Stimulated activated CD4-positive, alpha-beta T cell treated with anti-CD3 and anti-CD28 coated beads, Interleukin-15, amount 100 ng/mL, for 1 hour (primary cell): Measurements from ENCODE around the gene DOCK10.

Experiments used
- DNase-seq, 2 donors: peaks; one replicate each; pipeline ENCODE4 v3.0.0-alpha.2; 2020; ENCODE audit warnings: low read depth in 1 of 2, low spot score in 1 of 2

DOCK10 gene

GRCh38 chr2:224982910-224983711 is 59.2 kb downstream of the DOCK10 start:
- no peak for DNase-seq

DNA sequence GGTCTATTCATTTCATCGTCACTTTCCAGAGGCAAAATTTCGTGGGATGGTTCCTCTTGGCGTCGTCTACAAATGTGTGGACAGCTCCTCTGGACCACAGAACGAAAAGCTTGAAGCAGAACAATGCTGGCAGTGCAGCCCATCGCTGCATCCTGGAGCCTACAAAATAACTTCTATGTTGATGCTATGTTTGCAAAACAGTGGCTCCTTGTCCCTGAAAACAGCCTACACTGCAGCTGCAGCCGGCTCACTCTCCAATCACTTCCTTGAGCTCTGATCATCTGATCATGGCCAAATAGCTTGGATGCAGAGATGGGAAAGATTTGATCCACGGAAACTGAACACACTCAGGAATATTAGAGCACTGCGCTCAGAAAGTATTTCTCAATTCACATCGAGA is 60.0 kb downstream of the DOCK10 start:
- DNase-seq = no peak

DNA sequence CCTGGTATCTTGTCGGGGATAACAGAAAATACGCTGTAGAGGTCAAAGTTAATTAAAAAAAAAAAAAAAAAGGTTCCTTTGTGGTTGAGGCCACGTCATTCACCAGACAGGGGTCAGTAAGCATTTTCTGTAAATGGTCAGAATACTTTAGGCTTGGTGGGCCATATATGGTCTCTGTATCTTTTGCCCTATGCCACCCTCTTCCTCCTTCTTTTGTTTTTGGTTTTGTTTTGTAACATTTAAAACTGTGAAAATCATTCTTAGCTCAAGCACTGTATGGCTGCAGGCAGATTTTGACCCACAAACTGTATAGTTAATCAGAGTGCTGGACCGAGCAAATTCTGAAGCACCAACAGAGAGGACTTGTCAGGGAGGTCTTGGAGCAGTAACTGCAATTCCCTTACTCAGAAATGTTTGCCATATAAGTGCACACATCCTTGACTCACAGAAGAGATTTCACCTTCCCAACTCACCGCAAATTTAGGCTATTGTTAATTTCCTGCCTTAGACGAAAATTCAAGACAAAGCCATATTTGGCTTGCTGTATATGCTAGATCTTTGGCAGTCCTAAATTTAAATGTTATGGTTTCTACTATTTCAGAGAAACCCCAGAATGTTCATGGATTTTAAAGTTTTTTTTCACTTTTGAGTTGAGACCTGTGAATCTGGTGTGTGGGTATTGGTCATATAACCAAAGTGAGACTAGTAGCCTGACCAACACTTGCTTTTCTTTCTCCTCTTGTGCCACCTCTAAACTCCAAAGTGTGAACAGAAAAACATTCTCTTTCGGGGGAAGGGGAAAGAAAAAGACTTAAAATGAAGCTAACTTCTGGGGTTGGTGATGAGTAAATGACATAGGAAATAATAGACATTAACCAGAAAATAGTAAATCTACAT is 65.4 kb downstream of the DOCK10 start:
- no peak for DNase-seq

GRCh38 chr2:224975761-224976160 is 66.5 kb downstream of the DOCK10 start:
- DNase-seq = no peak

DNA sequence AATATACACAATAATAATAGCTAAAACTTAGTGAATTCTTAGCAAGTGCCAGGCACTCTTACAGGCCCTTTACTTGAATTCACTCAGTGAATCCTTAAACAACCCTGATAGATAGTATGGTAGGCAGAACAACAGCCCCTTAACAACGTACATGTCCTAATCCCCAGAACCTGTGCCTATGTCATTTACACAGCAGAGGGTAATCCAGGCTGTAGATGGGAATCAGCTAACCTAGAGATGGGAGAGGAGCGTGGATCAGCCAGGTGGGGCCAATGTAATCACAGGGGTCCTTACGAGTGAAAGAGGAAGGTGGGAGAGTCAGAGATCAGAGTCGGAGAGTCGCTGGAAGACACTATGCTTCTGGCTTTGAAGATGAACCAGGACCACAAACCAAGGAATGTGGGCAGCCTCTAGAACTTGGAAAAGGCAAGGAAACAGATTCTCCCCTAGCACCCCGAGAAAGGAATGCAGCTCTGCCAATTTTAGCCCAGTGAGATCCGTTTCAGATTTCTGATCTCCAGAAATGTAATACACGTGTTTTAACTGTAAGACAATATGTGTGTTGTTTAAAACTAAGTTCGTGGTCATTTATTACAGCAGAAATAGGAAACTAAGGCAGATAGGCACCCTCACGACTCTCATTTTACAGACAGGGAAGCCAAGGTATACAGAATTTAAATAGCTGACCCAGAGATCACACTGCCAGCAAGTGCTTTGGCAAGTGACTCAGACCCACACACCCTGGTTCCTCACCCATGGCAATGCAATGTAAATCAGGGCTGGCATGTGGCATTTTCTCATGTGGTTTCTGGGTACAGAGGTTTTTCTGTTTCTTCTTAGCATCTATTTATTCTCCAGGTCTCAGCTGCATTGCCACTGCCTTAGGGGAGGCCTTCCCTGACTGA is 68.9 kb downstream of the DOCK10 start:
- no peak for DNase-seq

- DNase-seq = no peak
These were observed 71.1 kb downstream of the DOCK10 start for GRCh38 chr2:224971214-224971613.

GRCh38 chr2:224970311-224970710 is 72.0 kb downstream of the DOCK10 start:
- no peak for DNase-seq

DNA sequence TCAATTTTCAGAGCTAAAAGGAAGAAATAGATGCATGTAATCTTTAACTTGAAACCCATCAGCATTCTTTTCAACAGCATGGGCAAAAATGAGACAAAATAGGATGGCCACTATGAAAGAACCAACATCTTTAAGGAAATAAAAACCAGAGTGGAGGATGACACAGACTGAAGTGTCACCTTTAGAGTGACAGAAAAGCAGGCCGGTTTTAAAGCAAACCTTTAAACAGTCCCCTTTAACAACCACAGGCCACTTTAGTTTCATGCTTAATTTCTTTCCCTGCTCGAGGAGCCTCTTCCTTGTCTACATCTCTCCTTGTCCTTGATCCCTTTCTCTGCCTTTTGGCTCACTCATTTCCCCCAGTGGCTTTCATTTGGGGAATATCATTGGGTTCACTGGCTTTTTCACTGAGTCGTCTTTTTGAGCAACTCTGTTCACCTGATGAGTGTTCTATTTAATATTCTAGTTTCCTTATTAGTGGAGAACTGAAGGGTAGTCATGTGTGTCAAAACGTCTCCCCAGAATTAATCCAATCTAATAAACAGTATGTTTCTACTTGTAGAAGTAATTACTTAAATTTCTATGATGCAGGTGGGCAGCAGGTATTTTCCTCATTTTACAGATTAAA is 72.5 kb downstream of the DOCK10 start:
- no peak for DNase-seq

DNA sequence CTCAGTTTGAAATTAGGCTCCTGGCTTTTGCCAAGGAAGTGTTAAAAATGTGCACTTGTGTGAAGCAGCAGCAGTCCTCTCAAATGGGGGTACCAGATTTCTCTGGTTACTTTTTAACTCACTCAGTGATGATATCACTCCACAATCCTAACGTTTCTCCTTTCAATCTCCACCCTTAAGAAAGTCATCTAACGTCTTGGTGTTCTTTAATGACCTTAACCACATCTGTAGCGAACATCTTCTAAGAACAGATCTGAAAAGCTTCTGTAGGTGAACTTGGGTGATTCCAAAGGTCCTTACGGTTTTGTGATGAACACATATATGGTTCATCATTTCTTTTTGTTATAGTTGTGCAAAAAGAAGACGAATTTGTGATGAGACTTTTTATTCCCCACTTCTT is 73.2 kb downstream of the DOCK10 start:
- DNase-seq = no peak

DNA sequence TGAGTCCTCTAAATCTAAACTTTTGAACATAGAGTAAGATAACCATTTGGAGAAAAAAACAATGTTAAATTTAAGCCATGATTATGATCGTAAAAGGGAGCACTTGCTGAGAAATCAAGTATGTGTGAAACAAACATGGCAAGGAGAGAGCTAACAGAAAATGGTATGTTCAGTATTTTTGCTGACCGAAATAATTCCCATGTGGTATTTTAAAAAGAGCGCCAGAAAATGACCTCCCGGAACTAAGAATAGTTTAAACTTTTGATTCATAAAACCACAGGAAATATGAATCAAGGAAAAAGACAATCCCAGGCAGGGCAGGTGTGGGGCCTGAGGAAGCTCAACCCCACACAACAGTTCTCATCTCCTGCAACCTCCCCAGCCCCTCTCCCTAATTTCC is 74.2 kb downstream of the DOCK10 start:
- no peak for DNase-seq

GRCh38 chr2:224966613-224967012 is 75.7 kb downstream of the DOCK10 start:
- no peak for DNase-seq

- DNase-seq = no peak
These were observed 82.7 kb downstream of the DOCK10 start for GRCh38 chr2:224959556-224959955.

DNA sequence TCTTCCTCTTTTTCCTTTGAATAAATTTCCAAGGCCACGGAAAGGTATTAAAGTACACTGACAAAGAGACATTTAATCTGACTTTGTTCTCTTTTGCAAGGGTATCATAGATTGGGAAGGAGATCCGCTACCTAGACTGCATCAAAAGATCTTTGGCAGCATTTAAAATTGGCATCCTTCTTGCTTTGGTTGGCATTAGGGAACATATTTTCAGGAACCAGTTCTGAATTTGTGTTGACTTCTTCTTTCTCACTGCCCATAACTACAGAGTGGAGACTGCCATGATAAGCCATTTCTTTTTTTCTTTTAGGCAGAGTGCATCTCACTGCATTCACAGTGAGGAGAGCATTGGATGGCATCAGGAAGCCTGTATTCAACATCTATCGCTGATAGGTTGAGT is 83.4 kb downstream of the DOCK10 start:
- DNase-seq = no peak

DNA sequence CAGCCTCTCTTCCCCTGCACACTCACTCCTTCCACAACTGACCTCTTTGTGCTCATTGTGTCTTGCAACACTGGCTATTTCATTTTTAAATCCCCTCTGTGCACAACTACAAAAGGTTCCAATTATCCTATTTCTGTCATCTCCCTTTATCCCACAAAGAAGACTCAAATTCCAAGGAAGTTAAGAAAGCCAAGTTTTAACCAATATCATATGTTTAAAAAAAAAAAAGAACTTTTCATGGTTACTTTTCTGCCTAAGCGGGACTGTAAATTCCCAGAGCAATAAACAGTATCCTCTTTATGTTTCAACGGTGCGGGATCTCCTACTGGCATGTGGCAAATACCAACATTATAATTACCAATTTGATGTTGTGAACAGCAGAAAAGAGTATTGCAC is 83.8 kb downstream of the DOCK10 start:
- no peak for DNase-seq

- no peak for DNase-seq
These were observed 84.5 kb downstream of the DOCK10 start for GRCh38 chr2:224957540-224958461.

DNA sequence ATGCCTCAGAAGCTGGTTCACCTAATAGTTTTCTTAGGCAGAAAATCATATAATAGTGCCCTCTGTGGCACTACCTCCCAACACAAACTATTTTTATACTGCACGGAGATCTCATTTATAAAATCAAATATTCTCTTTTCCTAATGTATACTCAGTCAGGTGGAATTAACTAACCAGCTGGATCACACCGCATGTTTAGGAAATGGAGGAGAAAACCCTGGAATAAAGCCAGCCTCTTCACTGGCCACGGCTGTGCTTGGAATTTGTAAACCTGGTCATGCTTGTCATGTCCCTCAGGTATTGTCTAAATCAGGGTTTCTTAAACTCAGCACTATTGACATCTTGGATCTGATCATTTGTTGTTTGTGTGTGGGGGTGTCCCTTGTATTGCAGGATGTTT is 85.6 kb downstream of the DOCK10 start:
- DNase-seq = no peak

DNA sequence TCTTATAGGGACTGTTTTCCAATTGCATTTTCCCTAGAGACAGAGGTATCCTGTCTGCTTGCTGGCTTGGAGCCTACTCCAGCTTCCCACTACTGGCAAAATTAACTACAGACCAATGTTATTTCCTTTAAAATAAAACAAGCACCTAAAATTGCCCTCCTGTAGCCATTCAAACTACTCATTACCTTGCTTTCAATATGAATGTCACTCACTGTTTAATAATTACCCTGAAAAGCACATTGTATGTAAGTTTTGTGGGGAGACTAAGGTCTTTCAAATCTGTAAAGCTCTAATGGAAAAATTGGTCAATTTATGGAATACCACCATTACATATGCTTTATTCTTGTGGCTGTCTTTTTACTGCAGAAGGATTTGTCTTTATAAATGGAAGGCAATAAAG is 87.3 kb downstream of the DOCK10 start:
- no peak for DNase-seq

GRCh38 chr2:224952936-224953657 is 89.2 kb downstream of the DOCK10 start:
- no peak for DNase-seq
